SK-N-MC (cell line): ENCODE measurements around the gene GPX8.

Source experiments
- EZH2 ChIP-seq: fragments of 200-600 bp; sonication (generic); IDR thresholded peaks from one replicate; pipeline ENCODE4 v1.6.1; 2017; ENCODE audit warnings: antibody characterized with exemption
- POLR2AphosphoS5 ChIP-seq: IDR thresholded peaks from 2 replicates; pipeline ENCODE4 v1.6.1; 2012; ENCODE audit warnings: mild to moderate bottlenecking, low read depth, low read length, borderline replicate concordance

- TF ChIP-seq EZH2 (no peak), POLR2AphosphoS5 (no peak)
Observed at GRCh38 chr5:55123365-55123764, 36.6 kb upstream of the GPX8 start.
